Panc1 (cell line): ENCODE data around the gene CDK14. TPM values are rescaled to one million over a fixed set of nuclear protein-coding genes. Genes with fewer than 3 reads are reported as not detected.

ENCODE experiments used
- ATAC-seq: fragments of 200-7000 bp; cut with Tn5 transposase; 2 replicates; pipeline ENCODE4 v1.9.1; 2020; ENCODE audit warnings: mild to moderate bottlenecking, moderate library complexity
- BruUV-seq: library from RNA; stranded (reverse); fragments of 400-500 nt; replicated peaks from 2 replicates; lab custom pipeline; 2021; lab: Mats Ljungman, UMichigan
- CTCF ChIA-PET: fragments of 300-600 bp; sonication (Branson Sonifier 250); formaldehyde crosslinking; loops from one replicate; lab custom pipeline; 2022; ENCODE audit warnings: antibody characterized with exemption; lab: Charles Lee
- POLR2A ChIA-PET: fragments of 300-600 bp; sonication (Branson Sonifier 250); formaldehyde crosslinking; loops from one replicate; lab custom pipeline; 2022; ENCODE audit warnings: antibody characterized with exemption; lab: Charles Lee
- DNase-seq: peaks from one replicate; pipeline ENCODE4 v3.0.0-alpha.2; 2010; ENCODE audit warnings: low read depth, low spot score
- H3K27ac ChIP-seq: 2 replicates; pipeline ENCODE4 v1.5.1; 2011; ENCODE audit warnings: mild to moderate bottlenecking, low read length, inconsistent platforms
- H3K27me3 ChIP-seq: fragments of 200-500 bp; sonication (Bioruptor generic); 2 replicates; pipeline ENCODE4 v1.6.0; 2014; ENCODE audit warnings: low read length, inconsistent platforms; ENCODE audit not compliant: control insufficient read depth, insufficient read depth
- H3K36me3 ChIP-seq: fragments of 200-500 bp; sonication (Bioruptor generic); 2 replicates; pipeline ENCODE4 v1.5.1; 2014; ENCODE audit warnings: inconsistent platforms, mild to moderate bottlenecking, low read length, moderate library complexity; ENCODE audit not compliant: control insufficient read depth, insufficient read depth
- H3K4me1 ChIP-seq: 2 replicates; pipeline ENCODE4 v1.5.1; 2011; ENCODE audit warnings: inconsistent platforms, mild to moderate bottlenecking, low read length, moderate library complexity; ENCODE audit not compliant: control insufficient read depth, insufficient read depth
- H3K4me3 ChIP-seq, 2 experiments: 2 replicates each; pipeline ENCODE4 v1.5.1; 2011 to 2012; ENCODE audit warnings: low read depth in 2 of 2, low read length in 2 of 2, mild to moderate bottlenecking in 2 of 2, inconsistent platforms in 1 of 2, moderate library complexity in 1 of 2
- H3K9me3 ChIP-seq: fragments of 200-500 bp; sonication (Bioruptor generic); 2 replicates; pipeline ENCODE4 v1.5.1; 2014; ENCODE audit warnings: low read depth, mild to moderate bottlenecking, inconsistent platforms, low read length, moderate library complexity; ENCODE audit not compliant: control insufficient read depth, insufficient read depth
- CTCF ChIP-seq: fragments of 450-650 bp; IDR thresholded peaks from 2 replicates; pipeline ENCODE4 v1.5.1; 2017; ENCODE audit warnings: mild to moderate bottlenecking
- POLR2AphosphoS5 ChIP-seq: IDR thresholded peaks from 2 replicates; pipeline ENCODE4 v1.6.1; 2012; ENCODE audit warnings: mild to moderate bottlenecking, low read depth, low read length, moderate library complexity
- REST ChIP-seq, 2 experiments: IDR thresholded peaks; 2 replicates each; pipeline ENCODE4 v1.6.1; 2011 to 2012; ENCODE audit warnings: low read depth in 2 of 2, control low read depth in 1 of 2, low read length in 1 of 2, mild to moderate bottlenecking in 1 of 2, moderate library complexity in 1 of 2; ENCODE audit not compliant: insufficient read depth in 1 of 2
- TCF7L2 ChIP-seq: IDR thresholded peaks from 2 replicates; pipeline ENCODE4 v1.6.1; 2011; ENCODE audit warnings: mild to moderate bottlenecking, low read depth, low read length, inconsistent platforms
- in situ Hi-C: cut with HindIII; loops from 2 replicates; pipeline ENCODE4 v1.10.0; 2016; ENCODE audit warnings: low sequenced_read_pairs, low pct_unique_long_range_greater_than_20kb
- intact Hi-C: fragments of 100-400 bp; cut with micrococcal nuclease; formaldehyde crosslinking; loops from one replicate; pipeline ENCODE4 v1.10.0; 2022; ENCODE audit not compliant: unreplicated experiment
- total RNA-seq: library from RNA; stranded (reverse); gene quantifications from one replicate; pipeline ENCODE4 v1.2.1, GENCODE V29; 2021; ENCODE audit not compliant: unreplicated experiment

Gene CDK14
- total RNA-seq, 1 experiment from 2014 or later, result 3.0 TPM

GRCh38 chr7:91135703-91136430 lies 539.7 kb downstream of the CDK14 start:
- in situ Hi-C loops, result no loop called here
- no peaks in the 10 kb centered on the region for H3K36me3 ChIP-seq
- no peak for DNase-seq
- no peak overlapping the region for H3K27ac ChIP-seq
- H3K4me1 ChIP-seq, result no peaks in the 10 kb centered on the region
- no peaks in the 10 kb centered on the region for H3K27me3 ChIP-seq
- POLR2A ChIA-PET, result no interaction called here
- no peak overlapping the region for H3K4me3 ChIP-seq
- no peaks in the 10 kb centered on the region for H3K9me3 ChIP-seq
- intact Hi-C loops, result no loop called here
- CTCF ChIA-PET, result no interaction called here
- BruUV-seq, result no TSS peak
- ATAC-seq, result no peak
- no peak for TF ChIP-seq REST (IDR thresholded peaks at IDR 0.05; ENCODE audit: insufficient read depth in 1 of 2, low read depth in 2 of 2, low read length in 1 of 2)
- TF ChIP-seq POLR2AphosphoS5, result no peak
- no peak for TF ChIP-seq CTCF

- intact Hi-C loops, result no loop called here
- POLR2A ChIA-PET, result no interaction called here
- ATAC-seq (no peak), DNase-seq (no peak)
- in situ Hi-C loops, result no loop called here
- no peaks in the 10 kb centered on the region for H3K27me3 ChIP-seq
- no peak for TF ChIP-seq TCF7L2
- TF ChIP-seq CTCF, result no peak
- no peak overlapping the region for H3K27ac ChIP-seq
- CTCF ChIA-PET, result interaction anchor here (0.5 kb wide), 1 partner anchor 769 kb away, joined by 3 read pairs; no protein-coding TSS in a partner anchor
- H3K9me3 ChIP-seq, result no peaks in the 10 kb centered on the region
- no peaks in the 10 kb centered on the region for H3K4me1 ChIP-seq
- no peak overlapping the region for H3K4me3 ChIP-seq
- BruUV-seq, result no TSS peak
- H3K36me3 ChIP-seq, result no peaks in the 10 kb centered on the region
These were observed 541.1 kb downstream of the CDK14 start for GRCh38 chr7:91137153-91137787.
